BE2C (cell line): Measurements from ENCODE around the gene MAML2.

Experiments used
- DNase-seq: peaks from one replicate; pipeline ENCODE4 v3.0.0-alpha.2; 2020
- H3K27me3 ChIP-seq: fragments of 250-450 bp; sonication (Bioruptor Pico); 2 replicates; pipeline ENCODE4 v1.5.1; 2020; ENCODE audit warnings: mild to moderate bottlenecking
- H3K36me3 ChIP-seq: fragments of 250-450 bp; sonication (Bioruptor Pico); 2 replicates; pipeline ENCODE4 v1.5.1; 2020; ENCODE audit warnings: mild to moderate bottlenecking
- H3K4me1 ChIP-seq: fragments of 250-450 bp; sonication (Bioruptor Pico); 2 replicates; pipeline ENCODE4 v1.5.1; 2020
- H3K4me3 ChIP-seq: 2 replicates; pipeline ENCODE4 v1.5.1; 2011; ENCODE audit warnings: low read depth, low read length
- H3K9me3 ChIP-seq: fragments of 250-450 bp; sonication (Bioruptor Pico); 2 replicates; pipeline ENCODE4 v1.5.1; 2020
- CTCF ChIP-seq: IDR thresholded peaks from 2 replicates; pipeline ENCODE4 v1.5.1; 2012; ENCODE audit warnings: mild to moderate bottlenecking, low read depth, low read length

The MAML2 gene

GRCh38 chr11:96073536-96073935 lies 269.5 kb downstream of the MAML2 start:
- Histone ChIP-seq H3K4me1 (peaks cover 24% of the 10 kb centered on the region), H3K27me3 (no peaks in the 10 kb centered on the region), H3K4me3 (no peak overlapping the region), H3K9me3 (no peaks in the 10 kb centered on the region), H3K36me3 (no peaks in the 10 kb centered on the region)
- no peak for TF ChIP-seq CTCF
- DNase-seq = no peak

GRCh38 chr11:96072592-96072991 lies 270.4 kb downstream of the MAML2 start:
- Histone ChIP-seq H3K9me3 (no peaks in the 10 kb centered on the region), H3K27me3 (no peaks in the 10 kb centered on the region), H3K36me3 (no peaks in the 10 kb centered on the region), H3K4me1 (peaks cover 24% of the 10 kb centered on the region), H3K4me3 (no peak overlapping the region)
- no peak for DNase-seq
- no peak for TF ChIP-seq CTCF

- Histone ChIP-seq H3K9me3 (no peaks in the 10 kb centered on the region), H3K27me3 (no peaks in the 10 kb centered on the region), H3K36me3 (no peaks in the 10 kb centered on the region), H3K4me3 (no peak overlapping the region), H3K4me1 (peaks cover 13% of the 10 kb centered on the region)
- DNase-seq = no peak
- TF ChIP-seq CTCF = no peak
Observed at GRCh38 chr11:96070453-96070852, 272.5 kb downstream of the MAML2 start.

- no peak for DNase-seq
- H3K4me1 ChIP-seq = peaks cover 6% of the 10 kb centered on the region
- no peaks in the 10 kb centered on the region for H3K36me3 ChIP-seq
- no peaks in the 10 kb centered on the region for H3K9me3 ChIP-seq
- H3K4me3 ChIP-seq = no peak overlapping the region
- H3K27me3 ChIP-seq = no peaks in the 10 kb centered on the region
- TF ChIP-seq CTCF = no peak
Observed at GRCh38 chr11:96067160-96067559, 275.8 kb downstream of the MAML2 start.

- Histone ChIP-seq H3K9me3 (no peaks in the 10 kb centered on the region), H3K4me1 (peaks cover 8% of the 10 kb centered on the region)
Observed at GRCh38 chr11:96065379-96065778, 277.6 kb downstream of the MAML2 start.

GRCh38 chr11:96063886-96064285 lies 279.1 kb downstream of the MAML2 start:
- H3K4me1 ChIP-seq = peaks cover 8% of the 10 kb centered on the region
- no peaks in the 10 kb centered on the region for H3K36me3 ChIP-seq
- no peaks in the 10 kb centered on the region for H3K27me3 ChIP-seq
- H3K4me3 ChIP-seq = no peak overlapping the region
- DNase-seq = no peak
- TF ChIP-seq CTCF = no peak
- H3K9me3 ChIP-seq = no peaks in the 10 kb centered on the region

More at GRCh38 chr11:96065379-96065778, 277.6 kb downstream of the MAML2 start:
- H3K27me3 ChIP-seq = no peaks in the 10 kb centered on the region
- no peak for DNase-seq
- no peaks in the 10 kb centered on the region for H3K36me3 ChIP-seq
- no peak for TF ChIP-seq CTCF
- H3K4me3 ChIP-seq = no peak overlapping the region
